Endothelial cell of umbilical vein (primary cell): ENCODE measurements around the gene CORO2B. TPM values are rescaled to one million over a fixed set of nuclear protein-coding genes. Genes with fewer than 3 reads are reported as not detected.

Source experiments
- BruUV-seq: library from RNA; stranded (reverse); fragments of 400-500 nt; replicated peaks from 2 replicates; lab custom pipeline; 2021; lab: Mats Ljungman, UMichigan
- CTCF ChIA-PET: fragments of 300-600, 350-600 bp; sonication (Branson Sonifier 250); formaldehyde crosslinking; loops from one replicate; lab custom pipeline; 2021; ENCODE audit warnings: antibody characterized with exemption, inconsistent platforms; lab: Charles Lee
- POLR2A ChIA-PET: fragments of 300-600, 350-600 bp; sonication (Branson Sonifier 250); formaldehyde crosslinking; loops from one replicate; lab custom pipeline; 2021; ENCODE audit warnings: antibody characterized with exemption, inconsistent platforms; lab: Charles Lee
- DNase-seq: peaks from one replicate; pipeline ENCODE4 v3.0.0-alpha.2; 2011; ENCODE audit warnings: low read depth, low spot score
- FAIRE-seq: peaks from 2 replicates; lab custom pipeline; 2011; peaks lifted over from hg19 to GRCh38; lab: Jason Lieb, UNC
- H2AFZ ChIP-seq: 2 replicates; pipeline ENCODE4 v1.6.0; 2012; ENCODE audit warnings: low read depth, low read length, control low read depth, inconsistent platforms
- H3K27ac ChIP-seq: 2 replicates; pipeline ENCODE4 v1.5.1; 2011; ENCODE audit warnings: low read depth, mild to moderate bottlenecking, control low read depth, low read length, moderate library complexity; ENCODE audit not compliant: insufficient read depth
- H3K27me3 ChIP-seq, 2 experiments: 2 replicates each; pipeline versions ENCODE4 v1.6.0 to v1.6.1; 2011; ENCODE audit warnings: low read length in 2 of 2, mixed read lengths in 1 of 2; ENCODE audit not compliant: control insufficient read depth in 2 of 2, insufficient read depth in 2 of 2
- H3K36me3 ChIP-seq, 2 experiments: 2 replicates in 1 of 2; 3 replicates in 1 of 2; pipeline ENCODE4 v1.5.1; 2011; ENCODE audit warnings: low read length in 2 of 2, mild to moderate bottlenecking in 1 of 2, moderate library complexity in 1 of 2; ENCODE audit not compliant: control insufficient read depth in 2 of 2, insufficient read depth in 2 of 2; ENCODE audit errors: extremely low read depth in 1 of 2
- H3K4me1 ChIP-seq: 3 replicates; pipeline ENCODE4 v1.5.1; 2011; ENCODE audit warnings: mild to moderate bottlenecking, low read length; ENCODE audit not compliant: control insufficient read depth, insufficient read depth; ENCODE audit errors: extremely low read depth
- H3K4me2 ChIP-seq: 2 replicates; pipeline ENCODE4 v1.6.1; 2011; ENCODE audit warnings: low read length, control low read depth, mixed read lengths; ENCODE audit not compliant: insufficient read depth
- H3K4me3 ChIP-seq, 3 experiments: fragments of 200-600 bp in 1 of 3; sonication (generic), shearing (Covaris generic) in 1 of 3; replicated peaks in 1 of 3; 2 replicates each; pipeline ENCODE4 v1.5.1; 2011 to 2016; ENCODE audit warnings: control low read depth in 3 of 3, low read length in 3 of 3, mild to moderate bottlenecking in 2 of 3, inconsistent platforms in 1 of 3, low read depth in 1 of 3, moderate library complexity in 1 of 3; ENCODE audit not compliant: insufficient read depth in 1 of 3
- H3K79me2 ChIP-seq: 2 replicates; pipeline ENCODE4 v1.6.0; 2012; ENCODE audit warnings: low read length, inconsistent platforms; ENCODE audit not compliant: control insufficient read depth, insufficient read depth
- H3K9ac ChIP-seq: replicated peaks from 2 replicates; pipeline ENCODE3; 2011; ENCODE audit warnings: low read length, control low read depth; ENCODE audit not compliant: insufficient read depth; ENCODE audit errors: extremely low read depth
- H3K9me1 ChIP-seq: replicated peaks from 3 replicates; pipeline ENCODE4 v1.6.0; 2011; ENCODE audit warnings: mild to moderate bottlenecking, low read length; ENCODE audit not compliant: control insufficient read depth, insufficient read depth; ENCODE audit errors: extremely low read depth
- H3K9me3 ChIP-seq: replicated peaks from 2 replicates; pipeline ENCODE4 v1.5.1; 2012; ENCODE audit warnings: low read length, inconsistent platforms; ENCODE audit not compliant: control insufficient read depth, insufficient read depth
- H4K20me1 ChIP-seq: replicated peaks from 2 replicates; pipeline ENCODE3; 2011; ENCODE audit warnings: mild to moderate bottlenecking, low read length; ENCODE audit not compliant: control insufficient read depth, insufficient read depth; ENCODE audit errors: extremely low read depth
- CTCF ChIP-seq, 2 donors: IDR thresholded peaks; 1 replicate in 1 of 2; 2 replicates in 1 of 2; pipeline ENCODE4 v1.5.1; 2011; ENCODE audit warnings: low read length in 2 of 2, mild to moderate bottlenecking in 2 of 2, moderate library complexity in 2 of 2, control low read depth in 1 of 2, inconsistent platforms in 1 of 2, low read depth in 1 of 2; ENCODE audit not compliant: insufficient read depth in 1 of 2; ENCODE audit errors: extremely low read depth in 1 of 2
- EZH2 ChIP-seq: IDR thresholded peaks from 2 replicates; pipeline ENCODE4 v1.6.1; 2012; ENCODE audit warnings: borderline replicate concordance, low read depth, mild to moderate bottlenecking, moderate library complexity, low read length, inconsistent platforms; ENCODE audit not compliant: severe bottlenecking
- FOS ChIP-seq: IDR thresholded peaks from 2 replicates; pipeline ENCODE4 v1.6.1; 2011; ENCODE audit warnings: mild to moderate bottlenecking, low read length, moderate library complexity, borderline replicate concordance; ENCODE audit not compliant: insufficient read depth
- GATA2 ChIP-seq: IDR thresholded peaks from 2 replicates; pipeline ENCODE4 v1.7.0; 2011; ENCODE audit warnings: low read depth, mild to moderate bottlenecking, moderate library complexity, mixed read lengths, low read length; ENCODE audit not compliant: insufficient read length, insufficient read depth
- JUN ChIP-seq: IDR thresholded peaks from 2 replicates; pipeline ENCODE4 v1.6.1; 2011; ENCODE audit warnings: borderline replicate concordance, low read depth; ENCODE audit not compliant: insufficient read length, insufficient read depth
- MAX ChIP-seq: IDR thresholded peaks from 2 replicates; pipeline ENCODE4 v1.6.1; 2011; ENCODE audit not compliant: insufficient read depth, insufficient read length
- MYC ChIP-seq: IDR thresholded peaks from one replicate; pipeline ENCODE4 v1.6.1; 2011; ENCODE audit warnings: mild to moderate bottlenecking, low read depth, low read length
- POLR2A ChIP-seq: IDR thresholded peaks from 2 replicates; pipeline ENCODE4 v1.6.1; 2012; ENCODE audit warnings: low read depth, mild to moderate bottlenecking, control low read depth, low read length
- POLR2AphosphoS5 ChIP-seq: IDR thresholded peaks from 2 replicates; pipeline ENCODE4 v1.6.1; 2012; ENCODE audit warnings: low read depth, mild to moderate bottlenecking, control low read depth, low read length, moderate library complexity; ENCODE audit not compliant: insufficient read depth
- dilution Hi-C: fragments of 300-500 bp; cut with MboI; formaldehyde crosslinking; loops from one replicate; pipeline ENCODE4 v1.15.0; 2019; ENCODE audit warnings: low sequenced_read_pairs; ENCODE audit not compliant: extremely low pct_ligation_motif_present
- intact Hi-C: fragments of 100-400 bp; cut with micrococcal nuclease; formaldehyde crosslinking; loops from one replicate; pipeline ENCODE4 v1.10.0; 2022
- polyA plus RNA-seq, 4 experiments: library from polyadenylated mRNA; depleted of rRNA in 3 of 4; stranded (reverse) in 3 of 4; unstranded in 1 of 4; fragments of >200 nt; gene quantifications; 2 replicates each; pipeline versions ENCODE4 v1.2.1 to v1.2.3, GENCODE V29; 2011 to 2012; ENCODE audit warnings: missing spikeins in 1 of 4
- total RNA-seq: library from RNA; stranded (reverse); gene quantifications from 2 replicates; pipeline ENCODE4 v1.2.3, GENCODE V29; 2021

Gene CORO2B
- total and polyA plus RNA-seq, 2 donors (not counting 3 experiments of a cell fraction or from before 2014, with no cell fraction given) = 2.4 to 3.7 TPM

GRCh38 chr15:68668926-68669600, 90.3 kb downstream of the CORO2B start:
- no peak overlapping the region for H3K4me3 ChIP-seq
- no peak overlapping the region for H3K27ac ChIP-seq
- ChIA-PET POLR2A (no interaction called here), CTCF (interaction anchor here (14.4 kb wide), 1 partner anchor 112 kb away, joined by 728 read pairs; no protein-coding TSS in a partner anchor)
- H2AFZ ChIP-seq = no peak overlapping the region
- BruUV-seq = no TSS peak
- FAIRE-seq (no peak), DNase-seq (no peak)
- H3K36me3 ChIP-seq = no peaks in the 10 kb centered on the region
- TF ChIP-seq POLR2AphosphoS5 (no peak), POLR2A (no peak), CTCF (IDR thresholded peaks at IDR 0.05; ENCODE audit: extremely low read depth in 1 of 2, insufficient read depth in 1 of 2, low read depth in 1 of 2, low read length in 2 of 2) (no peak), MAX (no peak), EZH2 (no peak), JUN (no peak), GATA2 (no peak), MYC (no peak), FOS (no peak)
- intact Hi-C loops = no loop called here
- H3K27me3 ChIP-seq = peaks cover 0 to 8% of the 10 kb centered on the region in 2 experiments
- no peaks in the 10 kb centered on the region for H4K20me1 ChIP-seq
- H3K79me2 ChIP-seq = no peaks in the 10 kb centered on the region
- H3K4me1 ChIP-seq = peaks cover 2% of the 10 kb centered on the region
- no peak overlapping the region for H3K9ac ChIP-seq
- H3K4me2 ChIP-seq = no peak overlapping the region
- no peaks in the 10 kb centered on the region for H3K9me1 ChIP-seq
- no peaks in the 10 kb centered on the region for H3K9me3 ChIP-seq
- dilution Hi-C loops = no loop called here
